Kidney (tissue), 14 donors: Measurements from ENCODE around the gene IDH3A. TPM values are rescaled to one million over a fixed set of nuclear protein-coding genes. Genes with fewer than 3 reads are reported as not detected.

Experiments used
- DNase-seq, 5 donors: peaks; one replicate each; pipeline ENCODE4 v3.0.0-alpha.2; 2013 to 2020
- FAIRE-seq: peaks from 2 replicates; lab custom pipeline; 2012; peaks lifted over from hg19 to GRCh38; lab: Jason Lieb, UNC
- H3K27ac ChIP-seq, 2 donors: one replicate each; pipeline ENCODE4 v1.7.0; 2013; ENCODE audit warnings: low read depth in 2 of 2, low read length in 2 of 2, inconsistent platforms in 1 of 2
- H3K27me3 ChIP-seq: one replicate; pipeline ENCODE4 v1.7.1; 2013; ENCODE audit warnings: low read length, inconsistent platforms; ENCODE audit not compliant: control insufficient read depth, insufficient read depth
- H3K36me3 ChIP-seq, 3 donors: one replicate each; pipeline versions ENCODE4 v1.7.0 to v1.7.1; 2013; ENCODE audit warnings: low read length in 3 of 3, control low read depth in 1 of 3, inconsistent platforms in 1 of 3; ENCODE audit not compliant: insufficient read depth in 3 of 3, control insufficient read depth in 2 of 3
- H3K4me1 ChIP-seq, 3 donors: one replicate each; pipeline versions ENCODE4 v1.7.0 to v1.7.1; 2013; ENCODE audit warnings: low read length in 3 of 3, inconsistent platforms in 1 of 3, low read depth in 1 of 3; ENCODE audit not compliant: control insufficient read depth in 2 of 3, insufficient read depth in 2 of 3
- H3K4me3 ChIP-seq, 3 donors: one replicate each; pipeline versions ENCODE4 v1.7.0 to v1.8.1; 2013; ENCODE audit warnings: low read length in 3 of 3, control low read depth in 1 of 3, inconsistent platforms in 1 of 3
- H3K9ac ChIP-seq, 3 donors: one replicate each; pipeline versions ENCODE4 v1.7.0 to v1.7.1; 2013; ENCODE audit warnings: low read length in 3 of 3, control low read depth in 1 of 3, inconsistent platforms in 1 of 3
- H3K9me3 ChIP-seq, 3 donors: one replicate each; pipeline versions ENCODE4 v1.7.0 to v1.7.1; 2013; ENCODE audit warnings: low read length in 3 of 3, control low read depth in 1 of 3, inconsistent platforms in 1 of 3; ENCODE audit not compliant: control insufficient read depth in 2 of 3, insufficient read depth in 1 of 3
- intact Hi-C: fragments of 100-400 bp; cut with DNase I; formaldehyde crosslinking; loops from one replicate; pipeline ENCODE4 v1.11.1; 2022
- polyA plus RNA-seq: library from polyadenylated mRNA; stranded (reverse); fragments of 350-450 nt; fragmentation: Illumina TruSeq; extraction: RNeasy Lipid Tissue Mini Kit (QIAGEN cat#74804); gene quantifications from one replicate; pipeline ENCODE4 v1.2.3, GENCODE V29; 2014; ENCODE audit warnings: low read depth, low replicate concordance; ENCODE audit not compliant: insufficient read depth
- total RNA-seq: library from RNA; stranded (reverse); fragmentation: NEBNext Ultra II Directional; extraction: Animal tissue kit (Norgen Biotek cat#: 25700); gene quantifications from one replicate; pipeline ENCODE4 v1.2.1, GENCODE V29; 2021
- TF ChIP-seq, protein P1 (sequence below): IDR thresholded peaks from 3 replicates; pipeline ENCODE4 v1.5.1; 2012; ENCODE audit warnings: mild to moderate bottlenecking, moderate library complexity, borderline replicate concordance; ENCODE audit not compliant: insufficient read depth; ENCODE audit errors: extremely low read depth
- donor health status: control.
- donor health status: control.
- donor health status: control.
- donor health status: control.
- donor health status: control.
- donor health status: DM: yes; HTN: yes; CAD: no.
- donor health status: Normal renal cell carcinoma (clear cell type).

The IDH3A gene
- total and polyA plus RNA-seq, 2 donors from 2014 or later = 67.5 to 97.2 TPM

DNA sequence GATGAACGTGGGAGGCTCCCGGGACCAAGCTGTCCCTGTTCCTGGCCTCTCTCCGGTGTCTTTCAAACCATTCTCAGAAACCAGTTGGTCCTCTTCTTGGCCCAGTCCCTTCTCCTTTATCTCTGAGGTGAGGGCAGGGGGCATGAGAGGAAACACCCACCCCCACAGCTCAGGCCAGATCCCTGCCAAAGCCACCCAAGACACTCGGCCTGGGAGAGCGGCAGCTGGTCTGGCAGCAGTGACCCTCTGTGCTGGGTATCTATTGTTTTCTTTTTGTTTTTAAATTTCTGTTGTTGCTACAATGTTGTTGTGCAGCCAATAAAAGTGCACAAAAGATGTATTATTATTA, 57.9 kb downstream of the IDH3A start:
- intact Hi-C loops = no loop called here
- H3K4me3 ChIP-seq = no peak overlapping the region
- DNase-seq = no peak
- TF ChIP-seq, protein P1, sequence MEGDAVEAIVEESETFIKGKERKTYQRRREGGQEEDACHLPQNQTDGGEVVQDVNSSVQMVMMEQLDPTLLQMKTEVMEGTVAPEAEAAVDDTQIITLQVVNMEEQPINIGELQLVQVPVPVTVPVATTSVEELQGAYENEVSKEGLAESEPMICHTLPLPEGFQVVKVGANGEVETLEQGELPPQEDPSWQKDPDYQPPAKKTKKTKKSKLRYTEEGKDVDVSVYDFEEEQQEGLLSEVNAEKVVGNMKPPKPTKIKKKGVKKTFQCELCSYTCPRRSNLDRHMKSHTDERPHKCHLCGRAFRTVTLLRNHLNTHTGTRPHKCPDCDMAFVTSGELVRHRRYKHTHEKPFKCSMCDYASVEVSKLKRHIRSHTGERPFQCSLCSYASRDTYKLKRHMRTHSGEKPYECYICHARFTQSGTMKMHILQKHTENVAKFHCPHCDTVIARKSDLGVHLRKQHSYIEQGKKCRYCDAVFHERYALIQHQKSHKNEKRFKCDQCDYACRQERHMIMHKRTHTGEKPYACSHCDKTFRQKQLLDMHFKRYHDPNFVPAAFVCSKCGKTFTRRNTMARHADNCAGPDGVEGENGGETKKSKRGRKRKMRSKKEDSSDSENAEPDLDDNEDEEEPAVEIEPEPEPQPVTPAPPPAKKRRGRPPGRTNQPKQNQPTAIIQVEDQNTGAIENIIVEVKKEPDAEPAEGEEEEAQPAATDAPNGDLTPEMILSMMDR = no peak
- no peak overlapping the region for H3K27ac ChIP-seq
- no peak for FAIRE-seq
- no peak overlapping the region for H3K9ac ChIP-seq
- no peaks in the 10 kb centered on the region for H3K27me3 ChIP-seq
- H3K36me3 ChIP-seq = no peaks in the 10 kb centered on the region
- peaks cover 0 to 6% (median 0%) of the 10 kb centered on the region in 3 donors for H3K4me1 ChIP-seq
- H3K9me3 ChIP-seq = no peaks in the 10 kb centered on the region

DNA sequence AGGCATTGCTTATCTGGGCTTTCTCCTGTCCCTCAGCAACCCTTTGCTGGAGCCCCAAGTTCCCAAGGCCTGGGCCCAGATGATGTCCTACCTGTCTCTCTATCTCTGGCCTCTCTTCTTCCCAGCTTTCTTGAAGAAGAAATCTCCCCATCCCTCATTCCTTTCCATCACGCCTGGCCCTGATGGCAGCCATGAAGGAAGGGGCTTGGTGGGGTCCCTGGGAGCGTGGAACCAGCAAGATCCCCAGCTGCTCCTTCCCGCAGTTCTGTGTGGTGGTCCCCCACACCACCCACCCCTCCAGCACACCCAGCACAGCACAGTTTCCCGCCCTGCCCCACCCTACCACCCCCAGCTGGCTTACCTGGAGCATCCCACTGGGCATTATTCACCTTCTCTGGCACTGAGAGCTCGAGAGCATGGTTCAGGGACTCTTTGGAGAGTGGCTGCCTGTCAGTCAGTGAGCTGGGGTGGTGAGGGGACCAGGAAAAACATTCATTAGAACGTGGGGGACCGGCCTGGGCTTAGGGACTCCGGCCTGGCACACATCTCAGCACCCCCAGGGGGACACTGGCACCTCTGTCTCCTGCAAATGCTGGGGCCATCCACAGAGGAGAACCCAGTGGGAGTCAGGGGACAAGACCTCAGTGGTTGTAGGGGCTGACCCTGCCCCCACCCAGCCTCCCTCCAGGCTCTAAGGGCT, 58.6 kb downstream of the IDH3A start:
- TF ChIP-seq, protein P1 = no peak
- intact Hi-C loops = no loop called here
- H3K4me3 ChIP-seq = no peak overlapping the region
- FAIRE-seq (no peak), DNase-seq (no peak)
- H3K9me3 ChIP-seq = no peaks in the 10 kb centered on the region
- H3K36me3 ChIP-seq = no peaks in the 10 kb centered on the region
- H3K27me3 ChIP-seq = no peaks in the 10 kb centered on the region
- H3K4me1 ChIP-seq = peaks cover 0 to 6% (median 0%) of the 10 kb centered on the region in 3 donors
- no peak overlapping the region for H3K27ac ChIP-seq
- no peak overlapping the region for H3K9ac ChIP-seq

DNA sequence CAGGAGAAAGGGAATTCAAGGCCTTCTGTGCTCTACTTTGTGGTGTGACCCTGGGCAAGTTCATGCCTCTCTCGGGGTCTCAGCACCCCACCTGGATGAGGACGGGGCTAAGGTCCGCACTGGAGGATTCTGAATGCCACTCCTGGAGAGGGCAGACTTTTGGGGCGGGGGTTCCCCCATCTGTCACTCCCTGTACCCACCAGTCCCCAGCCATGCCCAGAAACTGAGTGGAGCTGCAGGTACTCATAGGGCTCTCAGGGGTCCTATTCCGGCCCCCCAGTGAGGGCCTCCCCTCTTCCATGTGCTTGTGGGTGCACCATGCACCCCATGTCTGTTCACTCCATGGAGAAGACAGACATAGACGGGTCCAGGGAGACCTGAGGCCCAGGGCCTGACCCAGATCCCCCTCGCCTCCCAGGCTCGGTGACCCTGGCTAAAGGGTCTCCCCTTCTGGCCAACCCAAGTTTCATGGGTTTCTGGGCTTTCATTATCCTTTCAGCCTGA, 59.2 kb downstream of the IDH3A start:
- Histone ChIP-seq H3K27me3 (no peaks in the 10 kb centered on the region), H3K27ac (no peak overlapping the region), H3K4me3 (no peak overlapping the region), H3K4me1 (peaks cover 0 to 6% (median 0%) of the 10 kb centered on the region in 3 donors), H3K9me3 (no peaks in the 10 kb centered on the region), H3K36me3 (no peaks in the 10 kb centered on the region), H3K9ac (no peak overlapping the region)
- intact Hi-C loops = no loop called here
- FAIRE-seq = no peak
- DNase-seq = no peak
- TF ChIP-seq, protein P1 = no peak
